HG03108 (cell line): Measurements from ENCODE around the gene NPHS1.

Experiments
- ATAC-seq: cut with Tn5 transposase; IDR thresholded peaks from one replicate; pipeline ENCODE4 v1.9.1; 2021; ENCODE audit warnings: moderate library complexity; ENCODE audit not compliant: unreplicated experiment

Gene NPHS1

GRCh38 chr19:35789195-35789977, 62.9 kb downstream of the NPHS1 start:
- ATAC-seq: no peak

GRCh38 chr19:35788205-35788960, 63.9 kb downstream of the NPHS1 start:
- ATAC-seq: no peak

- no peak for ATAC-seq
These were observed 65.0 kb downstream of the NPHS1 start for GRCh38 chr19:35787227-35787799.

GRCh38 chr19:35786299-35787160, 65.8 kb downstream of the NPHS1 start:
- no peak for ATAC-seq

GRCh38 chr19:35785339-35785627, 67.0 kb downstream of the NPHS1 start:
- no peak for ATAC-seq

- ATAC-seq: no peak
These were observed 67.6 kb downstream of the NPHS1 start for GRCh38 chr19:35784503-35785338.

- no peak for ATAC-seq
These were observed 68.6 kb downstream of the NPHS1 start for GRCh38 chr19:35783469-35784434.

- ATAC-seq: no peak
These were observed 69.7 kb downstream of the NPHS1 start for GRCh38 chr19:35782589-35782988.

- no peak for ATAC-seq
These were observed 70.7 kb downstream of the NPHS1 start for GRCh38 chr19:35781650-35782049.

- ATAC-seq: no peak
These were observed 71.6 kb downstream of the NPHS1 start for GRCh38 chr19:35780717-35781116.

- no peak for ATAC-seq
These were observed 72.2 kb downstream of the NPHS1 start for GRCh38 chr19:35780058-35780457.

GRCh38 chr19:35779033-35779432, 73.3 kb downstream of the NPHS1 start:
- no peak for ATAC-seq

- ATAC-seq: no peak
These were observed 74.3 kb downstream of the NPHS1 start for GRCh38 chr19:35777961-35778360.

- ATAC-seq: no peak
These were observed 75.0 kb downstream of the NPHS1 start for GRCh38 chr19:35777086-35777841.

GRCh38 chr19:35776102-35776788, 76.1 kb downstream of the NPHS1 start:
- no peak for ATAC-seq
